GM18907 (cell line): ENCODE data around the gene DNAJC2.

ENCODE experiments used
- ATAC-seq: cut with Tn5 transposase; IDR thresholded peaks from one replicate; pipeline ENCODE4 v1.9.1; 2021; ENCODE audit warnings: mild to moderate bottlenecking, moderate library complexity; ENCODE audit not compliant: unreplicated experiment

The DNAJC2 gene, protein sequence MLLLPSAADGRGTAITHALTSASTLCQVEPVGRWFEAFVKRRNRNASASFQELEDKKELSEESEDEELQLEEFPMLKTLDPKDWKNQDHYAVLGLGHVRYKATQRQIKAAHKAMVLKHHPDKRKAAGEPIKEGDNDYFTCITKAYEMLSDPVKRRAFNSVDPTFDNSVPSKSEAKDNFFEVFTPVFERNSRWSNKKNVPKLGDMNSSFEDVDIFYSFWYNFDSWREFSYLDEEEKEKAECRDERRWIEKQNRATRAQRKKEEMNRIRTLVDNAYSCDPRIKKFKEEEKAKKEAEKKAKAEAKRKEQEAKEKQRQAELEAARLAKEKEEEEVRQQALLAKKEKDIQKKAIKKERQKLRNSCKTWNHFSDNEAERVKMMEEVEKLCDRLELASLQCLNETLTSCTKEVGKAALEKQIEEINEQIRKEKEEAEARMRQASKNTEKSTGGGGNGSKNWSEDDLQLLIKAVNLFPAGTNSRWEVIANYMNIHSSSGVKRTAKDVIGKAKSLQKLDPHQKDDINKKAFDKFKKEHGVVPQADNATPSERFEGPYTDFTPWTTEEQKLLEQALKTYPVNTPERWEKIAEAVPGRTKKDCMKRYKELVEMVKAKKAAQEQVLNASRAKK

DNA sequence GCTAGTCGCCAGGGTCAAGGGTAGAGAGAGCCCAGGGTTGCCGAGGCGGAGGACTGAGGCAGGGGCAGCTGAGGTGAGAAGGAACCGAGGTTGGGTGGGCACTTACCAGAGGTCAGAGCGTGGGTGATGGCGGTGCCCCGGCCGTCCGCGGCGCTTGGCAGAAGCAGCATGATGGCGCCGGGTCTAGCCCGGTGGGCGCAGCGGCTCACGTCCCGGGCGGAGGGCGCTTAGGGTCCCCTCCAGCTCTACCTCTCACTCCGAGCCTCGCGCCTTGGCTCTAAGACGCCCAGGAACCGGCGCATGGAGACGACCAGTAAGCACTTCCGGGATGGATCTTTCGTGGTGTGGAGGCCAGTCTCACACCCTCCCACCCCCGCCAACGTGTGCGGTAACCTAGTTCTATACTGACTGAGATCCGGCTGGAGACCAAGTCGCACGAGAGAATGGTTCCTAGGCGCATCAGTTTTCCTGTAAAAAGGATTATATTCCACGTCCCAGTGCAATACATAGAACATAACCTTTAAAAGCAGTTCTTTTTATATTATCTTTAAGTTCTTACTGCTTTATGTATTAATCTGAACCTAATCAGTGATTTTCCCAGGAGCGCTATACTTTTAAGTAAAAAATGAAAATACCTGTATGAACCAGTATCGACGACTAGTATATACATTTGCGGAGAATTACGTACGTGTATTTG, at the start of gene DNAJC2:
DNAJC2 (minus strand) TSS at position 315 of the 697 bp plus-strand sequence; CDS start at position 170, 145 bp downstream.
- peak; percentile 84 for ATAC-seq

DNA sequence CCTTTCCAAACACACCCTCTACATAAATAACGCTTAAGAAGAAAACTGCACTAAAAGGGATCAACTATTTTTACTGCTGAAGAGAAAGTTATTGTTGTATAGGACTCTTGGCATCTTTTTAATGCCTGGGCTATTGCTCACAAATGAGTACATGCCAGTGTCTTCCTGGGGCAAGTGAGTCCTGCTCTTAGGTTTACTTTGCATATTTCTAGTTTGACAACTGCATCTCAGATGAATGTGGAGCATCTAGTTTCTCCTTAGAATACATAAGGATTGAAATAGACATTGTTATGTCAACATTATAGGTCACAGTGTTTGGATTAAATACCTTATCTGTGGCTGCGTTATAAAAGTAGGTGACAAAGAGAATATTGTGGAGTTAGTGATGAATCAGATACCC, 47.4 kb upstream of the DNAJC2 start:
- ATAC-seq: no peak

DNA sequence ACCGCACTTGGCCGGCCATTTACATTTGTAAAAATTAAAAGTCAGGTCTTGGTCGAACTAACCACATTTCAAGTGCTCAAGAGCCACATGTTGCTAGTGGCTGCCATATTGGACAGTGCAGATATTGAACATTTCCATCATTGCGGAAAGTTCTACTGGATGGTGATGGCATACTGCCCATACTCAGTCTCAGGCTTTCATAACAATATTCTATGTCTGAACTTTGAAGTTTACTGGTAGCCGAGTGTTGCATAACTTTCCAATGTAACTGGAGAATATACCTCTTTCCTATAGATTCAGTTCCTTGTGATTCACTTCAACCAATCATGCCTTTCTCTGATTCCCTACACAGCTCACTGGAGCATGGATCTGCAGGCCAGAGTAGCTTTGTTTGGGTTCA, 46.6 kb upstream of the DNAJC2 start:
- no peak for ATAC-seq

DNA sequence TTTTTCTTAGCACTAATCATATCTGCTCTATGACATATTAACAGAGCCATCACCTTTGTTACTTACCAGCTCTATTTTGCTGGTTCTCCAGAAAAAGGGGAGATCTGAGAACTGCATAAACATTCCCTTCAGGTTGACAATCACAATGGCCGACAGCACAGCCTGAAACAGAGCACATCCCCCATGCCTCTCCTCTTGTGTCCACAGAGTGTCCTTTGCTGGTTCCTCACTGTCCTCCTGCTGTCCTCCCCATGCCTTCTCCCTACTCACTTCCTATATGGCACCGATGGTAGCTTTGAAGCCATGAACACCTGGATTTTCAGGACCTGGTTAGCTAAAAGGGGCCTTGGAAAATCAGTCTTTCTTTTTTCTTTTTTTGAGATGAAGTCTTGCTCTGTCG, 44.7 kb upstream of the DNAJC2 start:
- ATAC-seq: no peak

DNA sequence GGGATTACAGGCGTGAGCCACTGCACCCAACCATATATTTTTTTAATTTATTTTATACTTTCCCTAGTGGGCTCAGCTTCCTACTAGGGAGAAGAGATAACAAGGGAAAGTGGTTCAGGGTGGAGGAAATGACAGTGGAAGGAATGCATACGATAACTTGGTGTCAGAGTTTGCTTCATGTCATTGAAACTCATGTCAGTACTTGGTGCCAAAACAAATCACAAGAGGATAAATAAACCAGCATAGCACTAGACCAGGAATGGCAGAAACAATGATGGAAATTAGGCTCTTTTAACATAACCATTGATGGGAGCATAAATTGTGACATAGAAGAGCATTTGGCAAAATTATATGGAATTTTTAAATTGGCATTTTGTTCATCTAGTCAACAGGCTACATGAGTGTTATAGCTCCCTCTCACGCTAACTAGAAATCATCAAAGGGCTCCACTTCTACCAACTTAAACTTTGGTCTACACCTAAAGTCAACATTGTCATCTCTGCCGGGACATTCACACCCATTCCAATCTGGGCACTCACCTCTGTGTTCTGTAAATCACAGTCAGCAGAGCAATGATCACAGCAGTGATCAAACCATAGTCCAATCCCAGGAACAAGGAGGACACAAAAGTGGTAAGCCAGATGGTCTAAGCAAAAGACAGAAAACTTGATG, 44.0 kb upstream of the DNAJC2 start:
- ATAC-seq: no peak

DNA sequence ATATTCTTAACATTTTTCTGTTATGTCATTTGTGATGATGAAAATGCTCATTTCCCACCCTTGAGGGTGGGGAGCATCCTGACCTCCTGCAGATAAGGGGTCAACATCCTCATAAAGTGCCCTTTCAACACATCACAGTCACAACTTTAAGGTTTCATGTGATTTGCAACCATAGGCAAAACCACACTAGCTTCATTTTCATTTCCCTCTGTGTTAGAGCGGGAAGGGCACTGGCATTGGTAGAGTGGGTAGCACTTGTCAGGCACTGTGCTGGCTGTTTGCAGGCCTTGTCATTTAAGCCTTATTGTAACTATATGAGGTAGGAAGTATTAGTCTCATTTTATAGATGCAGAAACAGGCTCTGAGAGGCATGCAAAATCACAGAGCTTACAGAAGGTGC, 42.7 kb upstream of the DNAJC2 start:
- ATAC-seq: no peak

DNA sequence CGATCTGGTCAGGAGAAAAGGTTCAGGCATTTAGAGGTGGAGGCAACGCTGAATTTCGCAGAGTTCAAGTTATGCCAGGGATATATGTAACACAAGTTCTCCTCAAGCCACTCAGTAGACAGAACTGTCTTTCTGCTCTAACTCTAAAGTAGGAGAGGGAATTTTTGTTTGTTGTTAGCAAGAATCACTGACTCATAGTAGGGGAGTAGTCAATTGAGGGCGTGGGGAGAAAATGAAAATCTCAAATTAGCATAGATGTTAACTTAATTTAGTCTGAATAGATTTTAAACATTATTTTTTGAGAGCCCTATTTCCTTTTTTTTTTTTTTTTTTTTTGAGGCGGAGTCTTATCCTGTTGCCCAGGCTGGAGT, 37.5 kb upstream of the DNAJC2 start:
- no peak for ATAC-seq

DNA sequence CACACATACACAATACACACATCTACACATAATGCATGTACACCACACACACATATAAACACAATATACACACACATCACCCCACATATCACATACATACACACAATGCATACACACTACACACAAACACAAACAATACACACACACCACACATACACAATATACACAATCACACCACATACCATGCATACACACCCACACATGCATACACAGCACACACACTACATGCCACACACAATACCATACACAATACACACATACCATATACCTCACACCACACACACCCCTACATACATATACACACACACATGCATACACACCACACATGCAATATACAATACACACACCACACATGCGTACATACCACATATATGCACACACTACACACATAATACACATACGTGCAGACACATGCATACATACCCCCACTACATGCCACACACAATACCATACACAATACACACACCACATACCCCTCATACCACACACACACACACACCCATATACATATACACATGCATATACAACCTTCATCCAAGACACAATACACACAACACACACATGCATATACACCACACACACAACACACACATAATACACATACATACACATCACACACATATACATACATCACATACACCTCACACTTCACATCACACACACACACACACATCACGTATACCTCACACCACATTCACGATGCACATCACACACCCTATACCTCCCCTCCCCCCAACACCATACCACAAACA, 36.9 kb upstream of the DNAJC2 start:
- ATAC-seq: no peak

DNA sequence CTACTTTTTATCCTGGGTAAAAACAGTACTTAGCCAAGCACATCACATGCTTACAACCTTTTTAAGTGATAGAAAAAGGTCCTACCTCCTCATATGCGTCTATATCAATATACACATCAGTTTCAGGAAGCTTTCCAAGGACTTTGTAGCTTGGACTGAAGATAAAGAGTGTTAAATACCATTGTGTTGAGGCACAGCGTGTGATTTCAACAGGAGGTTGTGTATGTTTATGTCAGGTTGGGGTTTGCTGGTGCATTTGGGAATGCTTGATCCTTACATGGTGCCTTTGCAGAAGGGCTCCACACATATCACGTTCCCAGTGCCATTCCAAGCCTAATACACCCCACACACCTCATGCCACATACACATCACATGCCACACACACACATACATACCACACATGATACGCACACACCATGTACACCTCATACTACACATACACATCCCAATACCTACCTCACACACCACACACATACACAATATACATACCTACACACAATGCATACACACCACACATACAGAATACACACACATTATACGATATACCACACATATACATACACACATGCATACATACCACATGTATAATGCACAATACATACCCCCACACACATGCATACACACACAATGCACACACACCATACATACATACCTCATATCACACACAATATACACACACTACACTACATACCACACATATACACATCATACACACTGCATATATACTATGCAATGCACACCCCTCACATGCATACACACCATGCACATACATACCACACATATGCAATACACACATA, 36.0 kb upstream of the DNAJC2 start:
- no peak for ATAC-seq

DNA sequence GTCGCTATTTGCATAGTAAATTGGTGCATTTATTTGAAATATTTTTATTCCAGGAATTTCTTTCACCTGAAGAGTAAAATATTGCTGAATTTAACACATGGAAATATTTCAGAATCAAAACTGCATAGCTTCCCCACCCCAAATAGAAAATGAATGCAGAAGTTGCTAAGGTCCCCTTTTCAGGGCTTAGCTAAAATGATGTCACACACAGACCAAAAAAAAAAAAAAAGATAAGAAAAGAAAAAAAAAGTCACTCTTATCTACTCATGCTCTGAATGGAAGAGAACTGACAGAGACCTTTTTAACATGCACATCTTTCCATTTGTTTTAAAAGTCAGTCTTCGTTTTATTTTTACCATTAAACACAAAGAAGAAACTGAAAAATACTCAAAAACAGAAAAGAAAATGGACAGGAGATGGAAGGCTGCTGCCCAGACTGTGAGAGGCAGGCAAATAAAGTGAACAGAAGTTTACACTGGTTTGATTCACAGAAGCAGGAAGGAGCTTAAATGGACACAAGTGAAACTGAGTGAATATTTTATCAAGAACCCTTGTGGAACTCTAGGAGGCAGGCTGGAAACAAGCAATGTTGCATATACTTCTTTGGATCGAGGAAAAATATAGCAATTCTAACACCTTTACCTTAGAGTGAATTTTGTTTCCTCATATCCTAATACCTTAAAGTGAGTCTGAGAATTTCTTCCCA, 34.9 kb upstream of the DNAJC2 start:
- ATAC-seq: no peak

DNA sequence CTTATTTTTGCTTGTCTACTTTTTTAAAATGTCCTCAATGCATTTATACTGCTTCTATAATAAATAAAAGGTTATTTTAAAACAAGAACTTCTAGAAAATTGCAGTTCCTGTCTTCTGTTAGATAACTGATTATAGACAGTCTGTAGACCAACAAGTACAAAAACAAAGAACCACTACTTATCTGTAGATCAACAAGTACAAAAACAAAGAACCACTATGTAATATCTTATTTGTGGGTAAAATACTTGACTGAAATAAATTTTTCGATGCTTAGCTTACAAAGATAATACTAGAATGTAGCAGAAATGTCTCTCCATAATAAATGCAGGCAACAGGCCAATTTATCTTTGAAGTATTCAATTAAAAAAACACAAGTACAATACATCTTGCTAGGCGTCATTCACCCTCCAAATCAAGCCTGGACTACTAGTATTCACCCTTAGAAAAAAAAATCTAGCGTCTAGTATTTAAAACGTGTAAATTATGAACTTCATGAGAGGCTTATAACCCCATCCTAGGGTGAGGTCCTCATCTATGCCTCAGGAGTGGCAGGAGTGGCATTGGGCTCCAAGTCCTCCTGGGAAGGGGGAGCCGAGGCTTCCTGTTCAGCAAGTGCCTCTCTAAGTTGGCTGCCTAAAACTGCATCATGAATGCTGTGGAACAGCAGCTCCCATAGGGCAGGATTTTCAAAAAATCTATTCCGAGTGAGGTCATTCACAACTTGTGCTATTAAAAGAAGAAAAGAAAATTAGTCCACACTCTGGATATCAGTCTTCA, 29.5 kb upstream of the DNAJC2 start:
- no peak for ATAC-seq

DNA sequence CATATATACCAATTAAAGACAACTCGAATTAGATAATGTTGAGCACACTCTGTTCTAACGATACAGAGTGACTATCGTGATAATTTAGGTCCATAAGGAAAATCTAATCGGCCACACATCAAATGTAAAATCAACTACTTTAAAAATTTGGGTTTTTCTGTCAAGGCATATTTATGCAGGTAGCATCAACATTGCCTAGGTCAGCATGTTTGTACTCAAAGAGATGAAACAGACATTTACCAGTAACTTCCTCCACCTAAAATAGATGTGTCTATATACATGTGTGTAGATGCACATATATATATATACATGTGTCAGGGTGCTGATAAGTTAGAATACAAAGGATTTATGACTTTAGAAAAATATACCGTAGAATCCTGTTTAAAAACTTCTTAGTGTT, 24.9 kb upstream of the DNAJC2 start:
- ATAC-seq: no peak

DNA sequence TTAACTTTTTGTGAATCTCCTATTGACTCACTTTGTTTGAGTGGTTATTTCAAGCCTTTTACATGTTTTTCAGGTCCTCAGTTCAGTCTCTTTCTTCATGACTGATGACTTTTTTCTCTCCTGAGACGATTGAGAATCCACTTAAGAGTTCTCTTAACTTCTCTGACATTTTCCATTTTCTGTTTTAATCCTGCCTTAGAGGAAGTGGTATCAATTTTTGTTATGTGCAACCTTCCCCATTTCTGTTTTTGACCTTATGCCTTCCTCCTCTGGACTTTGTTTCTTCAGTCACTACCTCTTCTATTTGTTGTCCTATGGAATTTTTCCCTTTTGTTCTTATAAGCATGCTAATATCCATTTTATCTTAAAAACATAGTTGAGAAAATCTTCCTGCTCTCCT, 5.2 kb upstream of the DNAJC2 start:
- ATAC-seq: no peak

DNA sequence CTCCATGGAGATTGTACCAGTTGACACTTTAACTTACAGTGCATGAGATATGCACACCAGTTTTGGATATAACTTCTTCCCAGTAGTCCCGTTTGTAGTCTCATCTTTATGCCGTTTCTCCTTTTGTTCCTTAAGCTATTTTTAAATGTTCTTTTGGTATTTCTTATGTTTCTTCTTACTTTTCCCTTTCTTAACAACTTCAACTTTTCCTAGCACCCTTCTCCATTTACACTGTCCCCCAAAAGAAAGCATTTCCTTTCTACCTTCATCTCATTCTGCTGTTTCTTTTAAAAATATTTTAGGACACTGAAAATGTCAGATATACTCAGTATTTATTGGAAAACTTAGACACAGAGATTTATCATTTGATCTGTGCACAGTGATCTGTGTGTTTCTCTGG, 4.4 kb upstream of the DNAJC2 start:
- ATAC-seq: no peak

DNA sequence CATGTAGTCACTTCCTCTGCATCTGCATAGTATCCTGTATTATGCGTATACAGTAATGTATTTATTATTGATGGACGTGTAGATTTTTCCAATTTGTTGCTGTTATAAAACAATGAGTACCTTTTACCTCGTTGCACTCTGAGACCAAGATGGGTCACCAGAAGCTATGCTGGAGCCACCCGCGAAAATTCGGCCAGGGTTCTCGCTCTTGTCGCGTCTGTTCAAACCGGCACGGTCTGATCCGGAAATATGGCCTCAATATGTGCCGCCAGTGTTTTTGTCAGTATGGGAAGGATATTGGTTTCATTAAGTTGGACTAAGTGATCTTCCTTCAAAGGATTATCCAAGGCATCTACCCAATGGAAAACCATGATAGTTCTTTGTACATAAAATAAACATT, 3.9 kb upstream of the DNAJC2 start:
- no peak for ATAC-seq

DNA sequence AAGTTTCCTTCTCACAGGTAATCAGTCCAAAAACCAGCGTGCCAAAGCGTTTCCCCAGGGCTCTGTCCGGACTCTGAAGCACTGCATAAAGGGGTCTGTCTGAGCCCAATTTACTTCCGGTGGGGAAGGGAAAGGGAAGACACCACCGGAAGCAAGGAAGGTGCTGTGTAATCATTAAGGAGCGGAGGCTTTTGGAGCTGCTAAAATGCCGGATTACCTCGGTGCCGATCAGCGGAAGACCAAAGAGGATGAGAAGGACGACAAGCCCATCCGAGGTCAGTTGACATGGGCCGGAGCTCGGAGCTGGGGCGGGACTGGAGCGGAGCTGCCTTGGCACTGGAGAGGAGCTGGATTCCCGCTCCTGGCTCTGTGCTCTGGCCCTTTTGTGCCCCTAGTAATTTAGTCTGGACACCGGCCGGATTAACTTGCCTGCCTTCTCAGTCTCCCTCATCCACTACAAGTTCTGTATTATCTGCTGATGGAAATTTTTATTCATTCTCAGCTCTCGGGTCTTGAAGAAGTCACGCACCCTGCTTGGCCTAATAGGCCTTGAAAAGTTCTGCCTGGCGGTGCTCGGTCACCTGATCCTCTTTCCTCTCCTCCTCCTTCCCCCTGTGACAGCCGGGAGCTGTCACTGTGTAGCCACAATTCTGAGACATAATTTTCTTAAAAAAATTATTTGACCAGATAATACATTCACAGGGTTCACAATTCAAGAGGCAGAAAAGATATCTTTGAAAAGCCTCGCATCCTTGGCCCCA, 3.1 kb upstream of the DNAJC2 start, which contains the start of gene PSMC2:
PSMC2 (plus strand) TSS at position 137 of the 761 bp plus-strand sequence; CDS start at position 206, 69 bp downstream.
- peak; percentile 75 for ATAC-seq

DNA sequence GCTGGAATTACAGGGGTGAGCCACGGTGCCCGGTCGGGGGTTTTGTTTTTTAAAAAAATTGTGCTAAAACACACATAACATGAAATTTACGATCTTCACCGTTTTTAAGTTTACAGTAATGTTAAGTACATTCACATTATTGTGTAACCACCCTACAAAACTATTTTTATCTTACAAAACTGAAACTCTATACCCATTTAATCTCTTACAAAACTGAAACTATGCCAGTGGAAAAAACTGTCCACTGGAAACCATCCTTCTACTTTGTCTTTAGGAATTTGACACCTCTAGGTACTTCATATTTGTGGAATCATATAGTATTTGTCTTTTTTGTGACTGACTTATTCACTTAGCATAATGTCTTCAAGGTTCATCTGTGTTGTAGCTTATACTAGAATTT, 1.8 kb upstream of the DNAJC2 start:
- no peak for ATAC-seq
